Astrocyte (in vitro differentiated cells and primary cell): ENCODE measurements around the gene CTNNA3.

Experiments
- EZH2 ChIP-seq: IDR thresholded peaks from 2 replicates; pipeline ENCODE4 v1.6.1; 2012; ENCODE audit warnings: mild to moderate bottlenecking, low read length, inconsistent platforms; ENCODE audit not compliant: insufficient read depth
- TF ChIP-seq, protein P1 (sequence below): IDR thresholded peaks from 2 replicates; pipeline ENCODE4 v1.5.1; 2011; ENCODE audit warnings: low read depth, mild to moderate bottlenecking, inconsistent platforms, low read length, moderate library complexity; ENCODE audit not compliant: insufficient read depth

DNA sequence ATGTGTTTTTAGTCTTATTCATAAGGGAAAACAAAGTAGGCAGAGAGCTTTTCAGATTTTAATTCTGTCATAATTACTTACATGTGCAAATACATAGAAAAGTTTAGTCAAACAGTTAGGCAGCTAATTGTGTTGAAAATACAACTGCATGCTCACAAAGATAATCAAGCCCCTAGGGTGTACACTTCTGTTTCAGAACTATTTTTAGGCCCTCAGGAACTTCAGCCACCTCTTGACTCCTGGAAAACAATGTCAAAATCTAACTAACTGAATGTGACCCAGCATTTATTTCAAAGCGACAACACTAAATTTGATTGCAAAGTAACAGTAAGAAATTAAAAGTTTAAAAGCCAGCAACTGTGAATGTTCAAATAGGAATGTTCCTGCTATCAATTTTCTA lies 1369.1 kb downstream of the CTNNA3 start:
- TF ChIP-seq, protein P1, sequence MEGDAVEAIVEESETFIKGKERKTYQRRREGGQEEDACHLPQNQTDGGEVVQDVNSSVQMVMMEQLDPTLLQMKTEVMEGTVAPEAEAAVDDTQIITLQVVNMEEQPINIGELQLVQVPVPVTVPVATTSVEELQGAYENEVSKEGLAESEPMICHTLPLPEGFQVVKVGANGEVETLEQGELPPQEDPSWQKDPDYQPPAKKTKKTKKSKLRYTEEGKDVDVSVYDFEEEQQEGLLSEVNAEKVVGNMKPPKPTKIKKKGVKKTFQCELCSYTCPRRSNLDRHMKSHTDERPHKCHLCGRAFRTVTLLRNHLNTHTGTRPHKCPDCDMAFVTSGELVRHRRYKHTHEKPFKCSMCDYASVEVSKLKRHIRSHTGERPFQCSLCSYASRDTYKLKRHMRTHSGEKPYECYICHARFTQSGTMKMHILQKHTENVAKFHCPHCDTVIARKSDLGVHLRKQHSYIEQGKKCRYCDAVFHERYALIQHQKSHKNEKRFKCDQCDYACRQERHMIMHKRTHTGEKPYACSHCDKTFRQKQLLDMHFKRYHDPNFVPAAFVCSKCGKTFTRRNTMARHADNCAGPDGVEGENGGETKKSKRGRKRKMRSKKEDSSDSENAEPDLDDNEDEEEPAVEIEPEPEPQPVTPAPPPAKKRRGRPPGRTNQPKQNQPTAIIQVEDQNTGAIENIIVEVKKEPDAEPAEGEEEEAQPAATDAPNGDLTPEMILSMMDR = no peak
- no peak for TF ChIP-seq EZH2
